Measurements from ENCODE around the gene PTPRT. TPM values are rescaled to one million over a fixed set of nuclear protein-coding genes. Genes with fewer than 3 reads are reported as not detected.

PTPRT gene
- total RNA-seq, 1 donor from 2014 or later = not detected

Small RNAs within 50 kb of the gene (small RNA-seq; reads per million reads assigned to genes)
- not detected for gene RN7SKP100
